Osteocyte (in vitro differentiated cells): Measurements from ENCODE around the gene PVR. TPM values are rescaled to one million over a fixed set of nuclear protein-coding genes. Genes with fewer than 3 reads are reported as not detected.

ENCODE experiments used
- DNase-seq: peaks from one replicate; pipeline ENCODE4 v3.0.0; 2021; ENCODE audit warnings: mixed read lengths; ENCODE audit not compliant: unreplicated experiment; ENCODE audit errors: extremely low spot score
- H3K27ac Mint-ChIP-seq: one replicate; pipeline ENCODE4 v1.8.0; 2021; ENCODE audit warnings: mild to moderate bottlenecking, mixed read lengths; ENCODE audit not compliant: unreplicated experiment
- H3K27me3 Mint-ChIP-seq: one replicate; pipeline ENCODE4 v1.8.0; 2021; ENCODE audit warnings: mixed read lengths; ENCODE audit not compliant: unreplicated experiment
- H3K36me3 Mint-ChIP-seq: one replicate; pipeline ENCODE4 v1.8.0; 2021; ENCODE audit warnings: mixed read lengths; ENCODE audit not compliant: unreplicated experiment
- H3K4me1 Mint-ChIP-seq: one replicate; pipeline ENCODE4 v1.8.0; 2021; ENCODE audit warnings: mixed read lengths; ENCODE audit not compliant: unreplicated experiment
- H3K4me3 Mint-ChIP-seq: one replicate; pipeline ENCODE4 v1.8.0; 2021; ENCODE audit warnings: mild to moderate bottlenecking, moderate library complexity, mixed read lengths; ENCODE audit not compliant: unreplicated experiment
- H3K9me3 Mint-ChIP-seq: one replicate; pipeline ENCODE4 v1.8.0; 2021; ENCODE audit warnings: mixed read lengths; ENCODE audit not compliant: unreplicated experiment
- CTCF ChIP-seq: fragments of 200-600 bp; sonication (generic); IDR thresholded peaks from 2 replicates; pipeline ENCODE4 v1.5.0; 2021; ENCODE audit warnings: antibody characterized with exemption, mild to moderate bottlenecking, moderate library complexity
- total RNA-seq: library from RNA; stranded (reverse); gene quantifications from 2 replicates; pipeline ENCODE4 v1.2.1, GENCODE V29; 2021

Gene PVR
- total RNA-seq, 1 donor from 2014 or later = 31.4 TPM

- Mint-ChIP-seq H3K4me3 (no peak overlapping the region), H3K4me1 (no peaks in the 10 kb centered on the region), H3K27me3 (no peaks in the 10 kb centered on the region), H3K9me3 (no peaks in the 10 kb centered on the region), H3K36me3 (no peaks in the 10 kb centered on the region), H3K27ac (no peak overlapping the region)
- no peak for DNase-seq
- no peak for TF ChIP-seq CTCF
Observed at GRCh38 chr19:44618640-44619357, 24.9 kb upstream of the PVR start.

- no peak for TF ChIP-seq CTCF
- Mint-ChIP-seq H3K36me3 (no peaks in the 10 kb centered on the region), H3K9me3 (no peaks in the 10 kb centered on the region), H3K27me3 (no peaks in the 10 kb centered on the region), H3K27ac (no peak overlapping the region), H3K4me1 (peaks cover under 1% of the 10 kb centered on the region), H3K4me3 (no peak overlapping the region)
- DNase-seq = no peak
Observed at GRCh38 chr19:44620667-44621066, 23.0 kb upstream of the PVR start.

GRCh38 chr19:44621367-44621766 lies 22.3 kb upstream of the PVR start:
- no peak for DNase-seq
- Mint-ChIP-seq H3K27ac (no peak overlapping the region), H3K36me3 (no peaks in the 10 kb centered on the region), H3K4me3 (no peak overlapping the region), H3K27me3 (no peaks in the 10 kb centered on the region), H3K9me3 (no peaks in the 10 kb centered on the region), H3K4me1 (peaks cover 8% of the 10 kb centered on the region)
- TF ChIP-seq CTCF = no peak

- H3K27me3 Mint-ChIP-seq = no peaks in the 10 kb centered on the region
- H3K4me1 Mint-ChIP-seq = peaks cover 14% of the 10 kb centered on the region
- H3K36me3 Mint-ChIP-seq = no peaks in the 10 kb centered on the region
- H3K9me3 Mint-ChIP-seq = no peaks in the 10 kb centered on the region
- H3K4me3 Mint-ChIP-seq = no peak overlapping the region
- no peak for DNase-seq
- TF ChIP-seq CTCF = no peak
- peak overlapping the region; percentile 38 for H3K27ac Mint-ChIP-seq
Observed at GRCh38 chr19:44623080-44623479, 20.6 kb upstream of the PVR start.

GRCh38 chr19:44623626-44624025 lies 20.1 kb upstream of the PVR start:
- H3K27ac Mint-ChIP-seq = no peak overlapping the region
- no peaks in the 10 kb centered on the region for H3K36me3 Mint-ChIP-seq

More at GRCh38 chr19:44623626-44624025, 20.1 kb upstream of the PVR start:
- H3K4me1 Mint-ChIP-seq = peaks cover 14% of the 10 kb centered on the region
- no peak overlapping the region for H3K4me3 Mint-ChIP-seq
- no peaks in the 10 kb centered on the region for H3K9me3 Mint-ChIP-seq
- DNase-seq = no peak
- TF ChIP-seq CTCF = no peak
- H3K27me3 Mint-ChIP-seq = no peaks in the 10 kb centered on the region
